ENCODE measurements around the gene BTBD9. TPM values are rescaled to one million over a fixed set of nuclear protein-coding genes. Genes with fewer than 3 reads are reported as not detected.

BTBD9 gene
- total RNA-seq, 2 experiments from 2014 or later: 6.2 to 6.4 TPM

- ChIA-PET POLR2A (no interaction called here), CTCF (interaction anchor here (0.6 to 1.8 kb wide), 2 partner anchors 16 to 35 kb away, joined by 3 to 5 read pairs; no protein-coding TSS in a partner anchor)
- DNase-seq: no peak
- intact Hi-C loops (cut with micrococcal nuclease): no loop called here
- Mint-ChIP-seq H3K4me3 (no peak overlapping the region), H3K36me3 (ENCODE audit: low read depth) (no peaks in the 10 kb centered on the region), H3K27me3 (no peaks in the 10 kb centered on the region), H3K4me1 (ENCODE audit: low read depth) (no peaks in the 10 kb centered on the region), H3K27ac (no peak overlapping the region), H3K9me3 (no peaks in the 10 kb centered on the region)
- TF ChIP-seq CTCF (IDR thresholded peaks at IDR 0.05): no peak
- no peak for ATAC-seq
Measured at GRCh38 chr6:38234141-38234540, 405.6 kb downstream of the BTBD9 start.

DNA sequence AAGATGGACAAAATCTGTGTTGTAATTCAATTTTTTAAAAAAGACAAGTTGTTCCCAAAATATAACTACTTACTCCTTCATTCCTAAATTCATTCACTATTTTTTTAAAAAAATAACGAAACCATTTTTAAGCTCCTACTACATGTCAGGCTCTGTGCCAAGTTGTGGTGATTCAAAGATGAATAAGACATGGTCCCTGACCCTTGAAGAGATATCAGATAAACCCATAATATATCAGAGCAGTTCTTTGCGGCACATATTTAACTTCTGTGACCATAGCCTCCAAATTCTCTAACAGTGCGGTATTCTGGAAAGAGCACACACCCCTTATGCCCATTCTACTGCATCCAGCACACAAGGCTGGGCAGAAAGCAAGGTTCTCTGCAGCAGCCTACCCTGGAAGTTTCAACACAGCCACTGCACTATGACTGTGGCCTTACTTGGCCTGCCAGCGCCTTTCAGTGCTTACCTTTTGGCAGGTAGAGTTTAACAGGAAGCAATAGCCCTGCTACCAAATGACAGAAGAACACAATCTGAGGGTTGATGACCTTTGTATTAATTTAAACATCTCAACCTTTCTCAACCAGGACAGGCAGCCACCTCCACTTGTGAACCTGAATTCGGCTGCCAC lies 406.5 kb downstream of the BTBD9 start:
- Mint-ChIP-seq H3K36me3 (ENCODE audit: low read depth) (no peaks in the 10 kb centered on the region), H3K4me1 (ENCODE audit: low read depth) (no peaks in the 10 kb centered on the region), H3K9me3 (no peaks in the 10 kb centered on the region), H3K27me3 (no peaks in the 10 kb centered on the region), H3K27ac (no peak overlapping the region), H3K4me3 (no peak overlapping the region)
- TF ChIP-seq CTCF (IDR thresholded peaks at IDR 0.05): no peak
- no peak for ATAC-seq
- no peak for DNase-seq
- ChIA-PET CTCF (no interaction called here), POLR2A (no interaction called here)
- intact Hi-C loops (cut with micrococcal nuclease): no loop called here

- TF ChIP-seq CTCF (IDR thresholded peaks at IDR 0.05): no peak
- H3K36me3 Mint-ChIP-seq (ENCODE audit: low read depth): no peaks in the 10 kb centered on the region
- ATAC-seq (no peak), DNase-seq (no peak)
- POLR2A ChIA-PET: no interaction called here
- H3K4me3 Mint-ChIP-seq: no peak overlapping the region
- CTCF ChIA-PET: no interaction called here
- no peaks in the 10 kb centered on the region for H3K4me1 Mint-ChIP-seq (ENCODE audit: low read depth)
- H3K27me3 Mint-ChIP-seq: no peaks in the 10 kb centered on the region
- no peak overlapping the region for H3K27ac Mint-ChIP-seq
- H3K9me3 Mint-ChIP-seq: no peaks in the 10 kb centered on the region
- intact Hi-C loops (cut with micrococcal nuclease): no loop called here
Measured at GRCh38 chr6:38225766-38226165, 414.0 kb downstream of the BTBD9 start.

DNA sequence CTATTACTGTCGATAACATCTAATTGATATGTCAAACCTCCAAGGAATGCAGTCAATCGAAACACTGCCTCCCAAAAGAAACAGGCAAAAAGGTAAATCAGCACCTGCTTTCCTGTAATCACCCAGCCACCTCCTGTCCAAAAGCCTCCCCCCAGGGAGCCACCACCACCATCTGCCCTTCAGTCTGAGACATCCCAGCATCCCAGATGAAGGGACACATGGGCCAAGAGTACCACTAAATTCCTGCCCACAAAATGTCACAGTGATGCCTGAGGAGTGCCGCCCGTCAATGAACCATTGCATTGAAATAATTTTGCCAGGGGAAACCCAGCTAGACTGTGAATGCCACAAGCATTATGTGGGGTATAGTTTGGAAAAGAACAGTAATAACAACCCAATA lies 418.5 kb downstream of the BTBD9 start:
- H3K36me3 Mint-ChIP-seq (ENCODE audit: low read depth): no peaks in the 10 kb centered on the region
- ATAC-seq: no peak
- H3K4me1 Mint-ChIP-seq (ENCODE audit: low read depth): no peaks in the 10 kb centered on the region
- H3K27ac Mint-ChIP-seq: no peak overlapping the region
- ChIA-PET POLR2A (no interaction called here), CTCF (no interaction called here)
- no peaks in the 10 kb centered on the region for H3K9me3 Mint-ChIP-seq
- no peak overlapping the region for H3K4me3 Mint-ChIP-seq
- DNase-seq: no peak
- intact Hi-C loops (cut with micrococcal nuclease): no loop called here
- TF ChIP-seq CTCF (IDR thresholded peaks at IDR 0.05): no peak
- no peaks in the 10 kb centered on the region for H3K27me3 Mint-ChIP-seq

- H3K27me3 Mint-ChIP-seq: no peaks in the 10 kb centered on the region
- H3K36me3 Mint-ChIP-seq (ENCODE audit: low read depth): no peaks in the 10 kb centered on the region
- ATAC-seq (no peak), DNase-seq (no peak)
- TF ChIP-seq CTCF (IDR thresholded peaks at IDR 0.05): no peak
- H3K9me3 Mint-ChIP-seq: no peaks in the 10 kb centered on the region
- no peaks in the 10 kb centered on the region for H3K4me1 Mint-ChIP-seq (ENCODE audit: low read depth)
- H3K27ac Mint-ChIP-seq: no peak overlapping the region
- ChIA-PET CTCF (no interaction called here), POLR2A (no interaction called here)
- H3K4me3 Mint-ChIP-seq: no peak overlapping the region
- intact Hi-C loops (cut with micrococcal nuclease): no loop called here
Measured at GRCh38 chr6:38220069-38220723, 419.5 kb downstream of the BTBD9 start.
